Measurements from ENCODE around the gene RPS26. TPM values are rescaled to one million over a fixed set of nuclear protein-coding genes. Genes with fewer than 3 reads are reported as not detected.

RPS26 gene
- total and polyA plus RNA-seq, 2 of the 13 experiments (the other 11 are each of a cell fraction or from before 2014, with no cell fraction given): 150 to 421 TPM

DNA sequence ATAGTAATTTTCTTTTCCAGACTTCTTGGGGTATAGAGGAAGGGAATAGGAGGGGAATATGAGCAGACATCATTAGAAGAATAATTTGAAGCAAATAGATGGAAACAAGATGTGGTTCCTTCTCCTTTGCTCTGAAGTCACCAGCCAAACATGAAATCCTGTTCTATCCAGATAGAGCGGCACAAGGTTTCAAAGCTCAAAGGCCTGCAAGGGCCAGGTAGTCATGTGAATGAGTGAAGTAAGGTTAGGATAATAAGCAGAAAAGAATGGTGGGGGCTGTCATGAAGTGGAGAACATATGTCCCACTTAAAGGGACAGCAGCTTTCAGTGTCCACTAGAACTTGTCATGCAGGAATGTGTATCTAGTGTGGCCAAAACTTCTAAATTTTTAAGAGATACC is 23.4 kb upstream of the RPS26 start:
- ChIA-PET POLR2A (no interaction called here), CTCF (ENCODE audit: low intra/inter-chr PET ratio, low total read pairs) (no interaction called here)
- ATAC-seq: no peak
- no peak for DNase-seq (ENCODE audit: low spot score)
- peak overlapping the region; percentile 8 for H3K27ac ChIP-seq (ENCODE audit: extremely low read length, insufficient read depth, low read length)
- no peaks in the 10 kb centered on the region for H4K20me1 ChIP-seq (ENCODE audit: insufficient read depth, low read length)
- H3K36me3 ChIP-seq (replicated peaks in 1 of 2; ENCODE audit: control insufficient read depth in 1 of 2, insufficient read depth in 2 of 2, low read length in 2 of 2): no peaks in the 10 kb centered on the region
- H3K4me1 ChIP-seq (ENCODE audit: insufficient read depth, low read length): peaks cover 62% of the 10 kb centered on the region
- BruUV-seq (replicated peaks): no TSS peak
- intact Hi-C loops (cut with micrococcal nuclease; ENCODE audit: unreplicated experiment): no loop called here
- in situ Hi-C loops (cut with HindIII; ENCODE audit: extremely low pct_ligation_motif_present, low pct_unique_long_range_greater_than_20kb): no loop called here
- H3K4me3 ChIP-seq (replicated peaks in 1 of 3; ENCODE audit: insufficient read depth in 1 of 3, low read depth in 2 of 3, low read length in 3 of 3): no peak overlapping the region
- WGBS (ENCODE audit: low lambda C conversion rate): 92% methylated on average over 1 of the region's 1 CpG
- no peak for FAIRE-seq
- no peaks in the 10 kb centered on the region for H3K27me3 ChIP-seq (ENCODE audit: control insufficient read depth in 1 of 2, insufficient read depth in 2 of 2, low read length in 2 of 2)
- no peaks in the 10 kb centered on the region for H3K9me3 ChIP-seq (ENCODE audit: low read length)
- H3K9ac ChIP-seq (ENCODE audit: insufficient read depth, low read depth, low read length): no peak overlapping the region
- H3K4me2 ChIP-seq (ENCODE audit: low read depth, low read length): no peak overlapping the region
- H2AFZ ChIP-seq (ENCODE audit: low read length): no peak overlapping the region
- H3K79me2 ChIP-seq (ENCODE audit: insufficient read depth, low read length): no peaks in the 10 kb centered on the region
- TF ChIP-seq MAZ (IDR thresholded peaks at IDR 0.05; ENCODE audit: borderline replicate concordance, low read depth, low read length) (no peak), MAZ (CRISPR knock-in tag; IDR thresholded peaks at IDR 0.05; ENCODE audit: low read depth) (no peak), TBX3 (IDR thresholded peaks at IDR 0.05; ENCODE audit: borderline replicate concordance) (no peak), SP5 (CRISPR knock-in tag; IDR thresholded peaks at IDR 0.05; ENCODE audit: borderline replicate concordance, low read depth) (no peak), U2AF2 (IDR thresholded peaks at IDR 0.05; ENCODE audit: low read depth, low read length) (no peak), JUND (CRISPR knock-in tag; IDR thresholded peaks at IDR 0.05) (no peak), SMAD9 (CRISPR knock-in tag; IDR thresholded peaks at IDR 0.05) (no peak)
- TF ChIP-seq, protein P1, sequence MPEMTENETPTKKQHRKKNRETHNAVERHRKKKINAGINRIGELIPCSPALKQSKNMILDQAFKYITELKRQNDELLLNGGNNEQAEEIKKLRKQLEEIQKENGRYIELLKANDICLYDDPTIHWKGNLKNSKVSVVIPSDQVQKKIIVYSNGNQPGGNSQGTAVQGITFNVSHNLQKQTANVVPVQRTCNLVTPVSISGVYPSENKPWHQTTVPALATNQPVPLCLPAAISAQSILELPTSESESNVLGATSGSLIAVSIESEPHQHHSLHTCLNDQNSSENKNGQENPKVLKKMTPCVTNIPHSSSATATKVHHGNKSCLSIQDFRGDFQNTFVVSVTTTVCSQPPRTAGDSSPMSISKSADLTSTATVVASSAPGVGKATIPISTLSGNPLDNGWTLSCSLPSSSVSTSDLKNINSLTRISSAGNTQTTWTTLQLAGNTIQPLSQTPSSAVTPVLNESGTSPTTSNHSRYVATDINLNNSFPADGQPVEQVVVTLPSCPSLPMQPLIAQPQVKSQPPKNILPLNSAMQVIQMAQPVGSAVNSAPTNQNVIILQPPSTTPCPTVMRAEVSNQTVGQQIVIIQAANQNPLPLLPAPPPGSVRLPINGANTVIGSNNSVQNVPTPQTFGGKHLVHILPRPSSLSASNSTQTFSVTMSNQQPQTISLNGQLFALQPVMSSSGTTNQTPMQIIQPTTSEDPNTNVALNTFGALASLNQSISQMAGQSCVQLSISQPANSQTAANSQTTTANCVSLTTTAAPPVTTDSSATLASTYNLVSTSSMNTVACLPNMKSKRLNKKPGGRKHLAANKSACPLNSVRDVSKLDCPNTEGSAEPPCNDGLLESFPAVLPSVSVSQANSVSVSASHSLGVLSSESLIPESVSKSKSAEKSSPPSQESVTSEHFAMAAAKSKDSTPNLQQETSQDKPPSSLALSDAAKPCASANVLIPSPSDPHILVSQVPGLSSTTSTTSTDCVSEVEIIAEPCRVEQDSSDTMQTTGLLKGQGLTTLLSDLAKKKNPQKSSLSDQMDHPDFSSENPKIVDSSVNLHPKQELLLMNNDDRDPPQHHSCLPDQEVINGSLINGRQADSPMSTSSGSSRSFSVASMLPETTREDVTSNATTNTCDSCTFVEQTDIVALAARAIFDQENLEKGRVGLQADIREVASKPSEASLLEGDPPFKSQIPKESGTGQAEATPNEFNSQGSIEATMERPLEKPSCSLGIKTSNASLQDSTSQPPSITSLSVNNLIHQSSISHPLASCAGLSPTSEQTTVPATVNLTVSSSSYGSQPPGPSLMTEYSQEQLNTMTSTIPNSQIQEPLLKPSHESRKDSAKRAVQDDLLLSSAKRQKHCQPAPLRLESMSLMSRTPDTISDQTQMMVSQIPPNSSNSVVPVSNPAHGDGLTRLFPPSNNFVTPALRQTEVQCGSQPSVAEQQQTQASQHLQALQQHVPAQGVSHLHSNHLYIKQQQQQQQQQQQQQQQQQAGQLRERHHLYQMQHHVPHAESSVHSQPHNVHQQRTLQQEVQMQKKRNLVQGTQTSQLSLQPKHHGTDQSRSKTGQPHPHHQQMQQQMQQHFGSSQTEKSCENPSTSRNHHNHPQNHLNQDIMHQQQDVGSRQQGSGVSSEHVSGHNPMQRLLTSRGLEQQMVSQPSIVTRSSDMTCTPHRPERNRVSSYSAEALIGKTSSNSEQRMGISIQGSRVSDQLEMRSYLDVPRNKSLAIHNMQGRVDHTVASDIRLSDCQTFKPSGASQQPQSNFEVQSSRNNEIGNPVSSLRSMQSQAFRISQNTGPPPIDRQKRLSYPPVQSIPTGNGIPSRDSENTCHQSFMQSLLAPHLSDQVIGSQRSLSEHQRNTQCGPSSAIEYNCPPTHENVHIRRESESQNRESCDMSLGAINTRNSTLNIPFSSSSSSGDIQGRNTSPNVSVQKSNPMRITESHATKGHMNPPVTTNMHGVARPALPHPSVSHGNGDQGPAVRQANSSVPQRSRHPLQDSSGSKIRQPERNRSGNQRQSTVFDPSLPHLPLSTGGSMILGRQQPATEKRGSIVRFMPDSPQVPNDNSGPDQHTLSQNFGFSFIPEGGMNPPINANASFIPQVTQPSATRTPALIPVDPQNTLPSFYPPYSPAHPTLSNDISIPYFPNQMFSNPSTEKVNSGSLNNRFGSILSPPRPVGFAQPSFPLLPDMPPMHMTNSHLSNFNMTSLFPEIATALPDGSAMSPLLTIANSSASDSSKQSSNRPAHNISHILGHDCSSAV (CRISPR knock-in tag; IDR thresholded peaks at IDR 0.05; ENCODE audit: borderline replicate concordance): no peak
- TF ChIP-seq, protein P2, sequence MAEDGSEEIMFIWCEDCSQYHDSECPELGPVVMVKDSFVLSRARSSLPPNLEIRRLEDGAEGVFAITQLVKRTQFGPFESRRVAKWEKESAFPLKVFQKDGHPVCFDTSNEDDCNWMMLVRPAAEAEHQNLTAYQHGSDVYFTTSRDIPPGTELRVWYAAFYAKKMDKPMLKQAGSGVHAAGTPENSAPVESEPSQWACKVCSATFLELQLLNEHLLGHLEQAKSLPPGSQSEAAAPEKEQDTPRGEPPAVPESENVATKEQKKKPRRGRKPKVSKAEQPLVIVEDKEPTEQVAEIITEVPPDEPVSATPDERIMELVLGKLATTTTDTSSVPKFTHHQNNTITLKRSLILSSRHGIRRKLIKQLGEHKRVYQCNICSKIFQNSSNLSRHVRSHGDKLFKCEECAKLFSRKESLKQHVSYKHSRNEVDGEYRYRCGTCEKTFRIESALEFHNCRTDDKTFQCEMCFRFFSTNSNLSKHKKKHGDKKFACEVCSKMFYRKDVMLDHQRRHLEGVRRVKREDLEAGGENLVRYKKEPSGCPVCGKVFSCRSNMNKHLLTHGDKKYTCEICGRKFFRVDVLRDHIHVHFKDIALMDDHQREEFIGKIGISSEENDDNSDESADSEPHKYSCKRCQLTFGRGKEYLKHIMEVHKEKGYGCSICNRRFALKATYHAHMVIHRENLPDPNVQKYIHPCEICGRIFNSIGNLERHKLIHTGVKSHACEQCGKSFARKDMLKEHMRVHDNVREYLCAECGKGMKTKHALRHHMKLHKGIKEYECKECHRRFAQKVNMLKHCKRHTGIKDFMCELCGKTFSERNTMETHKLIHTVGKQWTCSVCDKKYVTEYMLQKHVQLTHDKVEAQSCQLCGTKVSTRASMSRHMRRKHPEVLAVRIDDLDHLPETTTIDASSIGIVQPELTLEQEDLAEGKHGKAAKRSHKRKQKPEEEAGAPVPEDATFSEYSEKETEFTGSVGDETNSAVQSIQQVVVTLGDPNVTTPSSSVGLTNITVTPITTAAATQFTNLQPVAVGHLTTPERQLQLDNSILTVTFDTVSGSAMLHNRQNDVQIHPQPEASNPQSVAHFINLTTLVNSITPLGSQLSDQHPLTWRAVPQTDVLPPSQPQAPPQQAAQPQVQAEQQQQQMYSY (CRISPR knock-in tag; IDR thresholded peaks at IDR 0.05): no peak
- TF ChIP-seq, protein P3, sequence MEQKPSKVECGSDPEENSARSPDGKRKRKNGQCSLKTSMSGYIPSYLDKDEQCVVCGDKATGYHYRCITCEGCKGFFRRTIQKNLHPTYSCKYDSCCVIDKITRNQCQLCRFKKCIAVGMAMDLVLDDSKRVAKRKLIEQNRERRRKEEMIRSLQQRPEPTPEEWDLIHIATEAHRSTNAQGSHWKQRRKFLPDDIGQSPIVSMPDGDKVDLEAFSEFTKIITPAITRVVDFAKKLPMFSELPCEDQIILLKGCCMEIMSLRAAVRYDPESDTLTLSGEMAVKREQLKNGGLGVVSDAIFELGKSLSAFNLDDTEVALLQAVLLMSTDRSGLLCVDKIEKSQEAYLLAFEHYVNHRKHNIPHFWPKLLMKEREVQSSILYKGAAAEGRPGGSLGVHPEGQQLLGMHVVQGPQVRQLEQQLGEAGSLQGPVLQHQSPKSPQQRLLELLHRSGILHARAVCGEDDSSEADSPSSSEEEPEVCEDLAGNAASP (CRISPR knock-in tag; IDR thresholded peaks at IDR 0.05; ENCODE audit: borderline replicate concordance): no peak
